ENCODE results near the gene IRF2. TPM values are rescaled to one million over a fixed set of nuclear protein-coding genes. Genes with fewer than 3 reads are reported as not detected.

Gene IRF2
- total and polyA plus RNA-seq, 4 experiments from 2014 or later: 66.7 to 87.2 (median 71.5) TPM

DNA sequence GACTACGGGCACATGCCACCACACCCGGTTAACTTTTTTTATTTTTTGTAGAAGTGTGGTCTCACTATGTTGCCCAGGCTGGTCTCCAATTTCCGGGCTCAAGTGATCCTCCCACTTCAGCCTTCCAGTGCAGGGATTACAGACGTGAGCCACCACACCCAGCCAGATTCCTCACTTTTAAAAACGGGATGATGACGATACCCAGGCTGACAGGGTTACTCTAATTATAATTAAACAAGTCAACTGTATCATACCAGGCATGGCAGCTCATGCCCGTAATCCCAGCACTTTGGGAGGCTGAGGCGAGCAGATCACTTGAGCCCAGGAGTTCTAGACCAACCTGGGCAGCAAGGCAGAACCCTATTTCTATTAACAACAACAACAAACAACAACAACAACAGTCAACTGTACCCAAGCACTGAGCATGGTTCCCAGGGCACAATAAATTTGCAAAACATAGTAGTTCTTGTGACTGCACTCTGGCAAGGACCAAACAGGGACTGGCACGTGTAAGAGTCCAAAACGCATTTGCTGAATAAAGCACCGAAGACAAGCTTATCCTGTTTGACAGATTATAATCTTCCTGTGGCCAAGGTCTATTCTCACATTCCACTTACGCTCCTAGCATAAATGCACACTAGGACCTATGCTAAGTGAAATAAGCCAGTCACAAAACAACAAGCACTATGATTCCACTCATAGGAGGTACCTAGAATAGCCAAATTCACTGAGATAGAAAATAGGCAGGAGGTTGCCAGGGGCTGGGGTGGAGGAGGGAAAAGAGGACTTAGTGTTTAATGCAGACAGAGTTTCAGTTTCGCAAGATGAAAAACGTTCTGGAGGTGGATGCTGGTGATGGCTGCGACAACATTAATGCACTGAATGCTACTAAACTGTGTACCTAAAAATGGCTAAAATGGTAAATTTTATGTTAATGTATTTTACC lies 77.5 kb downstream of the IRF2 start:
- H3K9me3 ChIP-seq (ENCODE audit: control insufficient read depth in 1 of 2, low read length in 2 of 2): no peaks in the 10 kb centered on the region
- H3K27ac ChIP-seq (ENCODE audit: low read depth, low read length): no peak overlapping the region
- peaks cover 5% of the 10 kb centered on the region for H3K4me1 ChIP-seq (ENCODE audit: insufficient read depth, low read length)
- H3K27me3 Mint-ChIP-seq: no peaks in the 10 kb centered on the region
- DNase-seq: no peak
- H3K27me3 ChIP-seq (ENCODE audit: insufficient read depth, low read length): no peaks in the 10 kb centered on the region
- POLR2A ChIA-PET (ENCODE audit: partially characterized antibody): interaction anchor here (0.6 kb wide), 1 partner anchor 141 kb away, joined by 3 read pairs; no protein-coding TSS in a partner anchor
- H3K27ac Mint-ChIP-seq: peak overlapping the region in 6 of 7 donors; percentile 20 to 79 (median 57)
- peaks cover 36% of the 10 kb centered on the region for H3K36me3 ChIP-seq (ENCODE audit: insufficient read depth, low read length)
- peaks cover 0 to 2% (median 0%) of the 10 kb centered on the region in 8 donors for H3K9me3 Mint-ChIP-seq
- peak overlapping the region in 1 of 8 donors; percentile 7 for H3K4me3 Mint-ChIP-seq
- intact Hi-C loops (cut with micrococcal nuclease): no loop called here
- CTCF ChIA-PET (ENCODE audit: partially characterized antibody): interaction anchor here (1.4 kb wide), 1 partner anchor 133 kb away, joined by 4 read pairs; no protein-coding TSS in a partner anchor
- H3K36me3 Mint-ChIP-seq: peaks cover 75 to 89% of the 10 kb centered on the region in 2 donors
- H3K4me3 ChIP-seq (ENCODE audit: low read length in 2 of 2): no peak overlapping the region
- peaks cover 4 to 22% (median 15%) of the 10 kb centered on the region in 4 donors for H3K4me1 Mint-ChIP-seq

DNA sequence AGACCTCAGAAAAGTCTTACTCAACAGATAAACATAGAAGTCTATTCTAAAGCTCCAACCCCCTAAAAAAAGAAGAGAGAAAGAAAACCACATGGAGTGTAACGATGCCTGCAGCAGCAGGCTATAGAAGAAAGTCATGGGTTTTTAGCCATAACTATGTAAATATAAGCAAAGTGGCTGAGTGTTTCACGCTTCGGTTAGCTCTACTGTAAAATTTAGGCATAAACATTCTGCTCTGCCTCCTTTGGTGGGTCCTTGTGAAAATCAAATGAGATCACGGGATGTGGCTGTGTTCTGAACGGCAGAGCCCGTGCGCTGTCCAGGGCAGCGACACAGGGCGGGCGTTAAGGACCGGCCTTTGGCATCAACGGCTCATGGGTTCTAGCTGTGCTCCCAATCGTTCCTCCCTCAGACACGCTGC lies 78.4 kb downstream of the IRF2 start:
- peaks cover 74 to 88% of the 10 kb centered on the region in 2 donors for H3K36me3 Mint-ChIP-seq
- intact Hi-C loops (cut with micrococcal nuclease): no loop called here
- no peak for DNase-seq
- Histone ChIP-seq H3K36me3 (ENCODE audit: insufficient read depth, low read length) (peaks cover 45% of the 10 kb centered on the region), H3K4me3 (ENCODE audit: low read length in 2 of 2) (no peak overlapping the region), H3K9me3 (ENCODE audit: control insufficient read depth in 1 of 2, low read length in 2 of 2) (no peaks in the 10 kb centered on the region), H3K4me1 (ENCODE audit: insufficient read depth, low read length) (peaks cover 5% of the 10 kb centered on the region), H3K27me3 (ENCODE audit: insufficient read depth, low read length) (no peaks in the 10 kb centered on the region), H3K27ac (ENCODE audit: low read depth, low read length) (no peak overlapping the region)
- peak overlapping the region in 3 of 7 donors; percentile 31 to 63 (median 62) for H3K27ac Mint-ChIP-seq
- peaks cover 0 to 2% (median 0%) of the 10 kb centered on the region in 8 donors for H3K9me3 Mint-ChIP-seq
- no peaks in the 10 kb centered on the region for H3K27me3 Mint-ChIP-seq
- ChIA-PET POLR2A (ENCODE audit: partially characterized antibody) (interaction anchor here (0.6 kb wide), 1 partner anchor 141 kb away, joined by 3 read pairs; no protein-coding TSS in a partner anchor), CTCF (ENCODE audit: partially characterized antibody) (interaction anchor here (1.4 kb wide), 1 partner anchor 132 kb away, joined by 4 read pairs; no protein-coding TSS in a partner anchor)
- H3K4me3 Mint-ChIP-seq: no peak overlapping the region
- H3K4me1 Mint-ChIP-seq: peaks cover 8 to 22% (median 15%) of the 10 kb centered on the region in 4 donors

DNA sequence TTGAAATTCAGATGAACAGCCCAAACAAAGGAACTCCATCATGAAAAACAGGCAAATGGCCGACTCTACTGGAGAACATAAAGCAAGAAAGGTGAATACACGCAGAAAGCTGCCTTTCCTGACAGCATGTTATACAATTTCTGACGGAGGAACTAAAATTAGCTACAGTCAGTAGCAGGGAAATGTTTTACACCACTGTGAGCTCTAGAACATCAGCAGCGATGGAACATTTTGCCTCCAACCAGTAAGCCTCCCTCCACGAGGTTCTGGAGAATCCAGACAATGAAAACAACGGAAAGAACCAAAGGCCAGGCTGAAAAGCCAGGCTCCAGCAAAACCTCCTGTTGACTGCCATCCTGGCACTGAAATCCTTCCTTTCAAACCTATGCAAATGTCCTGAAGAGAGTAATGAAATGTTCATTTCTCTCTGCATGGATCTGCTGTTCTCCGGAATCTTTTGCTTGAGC lies 78.9 kb downstream of the IRF2 start:
- Mint-ChIP-seq H3K9me3 (peaks cover 0 to 2% (median 0%) of the 10 kb centered on the region in 8 donors), H3K27ac (peak overlapping the region in 1 of 7 donors; percentile 46), H3K4me3 (no peak overlapping the region), H3K27me3 (no peaks in the 10 kb centered on the region), H3K4me1 (peaks cover 8 to 22% (median 15%) of the 10 kb centered on the region in 4 donors), H3K36me3 (peaks cover 76 to 88% of the 10 kb centered on the region in 2 donors)
- intact Hi-C loops (cut with micrococcal nuclease): no loop called here
- no peaks in the 10 kb centered on the region for H3K9me3 ChIP-seq (ENCODE audit: control insufficient read depth in 1 of 2, low read length in 2 of 2)
- H3K27ac ChIP-seq (ENCODE audit: low read depth, low read length): no peak overlapping the region
- H3K4me1 ChIP-seq (ENCODE audit: insufficient read depth, low read length): peaks cover 5% of the 10 kb centered on the region
- H3K36me3 ChIP-seq (ENCODE audit: insufficient read depth, low read length): peaks cover 50% of the 10 kb centered on the region
- ChIA-PET CTCF (ENCODE audit: partially characterized antibody) (interaction anchor here (1.4 kb wide), 1 partner anchor 132 kb away, joined by 4 read pairs; no protein-coding TSS in a partner anchor), POLR2A (ENCODE audit: partially characterized antibody) (no interaction called here)
- no peak overlapping the region for H3K4me3 ChIP-seq (ENCODE audit: low read length in 2 of 2)
- no peaks in the 10 kb centered on the region for H3K27me3 ChIP-seq (ENCODE audit: insufficient read depth, low read length)
- no peak for DNase-seq

DNA sequence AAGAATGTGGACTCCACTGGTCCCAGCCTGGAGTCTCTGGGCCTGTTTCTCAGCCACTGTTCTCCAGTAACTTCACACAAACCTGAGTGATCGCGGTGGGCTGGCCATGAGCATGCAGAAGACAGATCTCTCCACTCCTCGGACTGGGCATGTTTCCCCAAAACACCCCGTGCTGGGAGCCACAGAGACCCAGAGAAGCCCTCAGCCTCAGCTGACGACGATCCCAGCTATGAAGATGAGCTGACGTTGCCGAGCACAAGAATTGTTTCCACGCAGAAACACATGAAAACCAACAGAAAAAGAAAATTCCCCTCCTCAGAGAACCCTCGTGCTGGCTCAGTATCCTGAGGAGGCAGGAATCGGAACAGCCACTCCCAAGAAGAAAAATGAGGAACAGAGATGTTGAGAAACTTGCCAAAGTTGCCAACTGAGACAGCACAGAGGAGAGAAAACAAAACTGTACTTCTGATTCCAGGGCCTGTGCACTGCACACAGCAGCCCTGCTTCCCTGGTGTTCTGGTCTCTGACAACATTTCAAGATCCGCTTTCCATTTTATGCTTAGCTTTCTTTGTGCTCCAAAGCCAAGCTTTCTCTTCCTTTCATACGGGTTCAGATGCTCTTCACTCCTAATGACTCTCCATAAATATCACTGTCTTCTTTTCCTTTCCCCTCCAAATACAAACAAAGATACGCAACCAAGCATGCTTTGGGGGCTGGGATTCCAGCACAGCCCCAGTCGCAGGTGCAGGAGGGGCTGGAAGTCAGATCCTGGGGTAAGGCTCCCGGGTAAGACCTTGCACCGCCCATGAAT lies 81.4 kb downstream of the IRF2 start:
- CTCF ChIA-PET (ENCODE audit: partially characterized antibody): no interaction called here
- Histone ChIP-seq H3K4me3 (ENCODE audit: low read length in 2 of 2) (no peak overlapping the region), H3K9me3 (ENCODE audit: control insufficient read depth in 1 of 2, low read length in 2 of 2) (no peaks in the 10 kb centered on the region), H3K27me3 (ENCODE audit: insufficient read depth, low read length) (no peaks in the 10 kb centered on the region), H3K27ac (ENCODE audit: low read depth, low read length) (no peak overlapping the region), H3K36me3 (ENCODE audit: insufficient read depth, low read length) (peaks cover 52% of the 10 kb centered on the region), H3K4me1 (ENCODE audit: insufficient read depth, low read length) (peaks cover 5% of the 10 kb centered on the region)
- H3K36me3 Mint-ChIP-seq: peaks cover 79 to 90% of the 10 kb centered on the region in 2 donors
- POLR2A ChIA-PET (ENCODE audit: partially characterized antibody): interaction anchor here (0.7 to 1.1 kb wide), 2 partner anchors 16 to 21 kb away, joined by 3 to 4 read pairs; no protein-coding TSS in a partner anchor
- no peak for DNase-seq
- no peaks in the 10 kb centered on the region for H3K27me3 Mint-ChIP-seq
- peak overlapping the region in 3 of 7 donors; percentile 31 to 88 (median 61) for H3K27ac Mint-ChIP-seq
- H3K4me1 Mint-ChIP-seq: peaks cover 7 to 21% (median 10%) of the 10 kb centered on the region in 4 donors
- intact Hi-C loops (cut with micrococcal nuclease): no loop called here
- no peak overlapping the region for H3K4me3 Mint-ChIP-seq
- peaks cover 0 to 2% (median 0%) of the 10 kb centered on the region in 8 donors for H3K9me3 Mint-ChIP-seq

DNA sequence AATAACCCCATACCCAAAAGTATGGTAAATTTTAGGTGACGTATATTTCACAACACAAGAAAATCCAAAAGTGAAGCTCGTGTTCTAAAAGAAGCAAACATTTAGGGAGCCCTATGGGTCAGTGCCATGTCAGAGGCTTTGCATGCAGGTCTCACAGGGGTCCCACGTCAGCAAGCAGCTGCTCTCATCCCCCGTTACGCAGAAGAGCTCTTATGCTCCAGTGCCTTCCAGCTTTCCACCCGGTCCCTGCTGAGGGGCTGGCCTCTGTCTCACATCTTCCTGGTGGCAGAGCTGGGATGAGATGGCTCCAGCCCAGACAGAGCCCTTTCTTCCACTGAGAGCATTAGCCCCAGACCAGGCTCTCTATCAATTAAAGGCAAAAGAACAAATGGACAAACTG lies 82.0 kb downstream of the IRF2 start:
- H3K36me3 ChIP-seq (ENCODE audit: insufficient read depth, low read length): peaks cover 49% of the 10 kb centered on the region
- intact Hi-C loops (cut with micrococcal nuclease): no loop called here
- Mint-ChIP-seq H3K27ac (no peak overlapping the region), H3K36me3 (peaks cover 76 to 88% of the 10 kb centered on the region in 2 donors), H3K4me1 (peaks cover 7 to 20% (median 10%) of the 10 kb centered on the region in 4 donors), H3K9me3 (peaks cover 0 to 2% (median 0%) of the 10 kb centered on the region in 8 donors), H3K27me3 (no peaks in the 10 kb centered on the region), H3K4me3 (no peak overlapping the region)
- DNase-seq: no peak
- H3K9me3 ChIP-seq (ENCODE audit: control insufficient read depth in 1 of 2, low read length in 2 of 2): no peaks in the 10 kb centered on the region
- no peak overlapping the region for H3K4me3 ChIP-seq (ENCODE audit: low read length in 2 of 2)
- peaks cover under 1% of the 10 kb centered on the region for H3K4me1 ChIP-seq (ENCODE audit: insufficient read depth, low read length)
- ChIA-PET CTCF (ENCODE audit: partially characterized antibody) (no interaction called here), POLR2A (ENCODE audit: partially characterized antibody) (no interaction called here)
- H3K27ac ChIP-seq (ENCODE audit: low read depth, low read length): no peak overlapping the region
- no peaks in the 10 kb centered on the region for H3K27me3 ChIP-seq (ENCODE audit: insufficient read depth, low read length)

DNA sequence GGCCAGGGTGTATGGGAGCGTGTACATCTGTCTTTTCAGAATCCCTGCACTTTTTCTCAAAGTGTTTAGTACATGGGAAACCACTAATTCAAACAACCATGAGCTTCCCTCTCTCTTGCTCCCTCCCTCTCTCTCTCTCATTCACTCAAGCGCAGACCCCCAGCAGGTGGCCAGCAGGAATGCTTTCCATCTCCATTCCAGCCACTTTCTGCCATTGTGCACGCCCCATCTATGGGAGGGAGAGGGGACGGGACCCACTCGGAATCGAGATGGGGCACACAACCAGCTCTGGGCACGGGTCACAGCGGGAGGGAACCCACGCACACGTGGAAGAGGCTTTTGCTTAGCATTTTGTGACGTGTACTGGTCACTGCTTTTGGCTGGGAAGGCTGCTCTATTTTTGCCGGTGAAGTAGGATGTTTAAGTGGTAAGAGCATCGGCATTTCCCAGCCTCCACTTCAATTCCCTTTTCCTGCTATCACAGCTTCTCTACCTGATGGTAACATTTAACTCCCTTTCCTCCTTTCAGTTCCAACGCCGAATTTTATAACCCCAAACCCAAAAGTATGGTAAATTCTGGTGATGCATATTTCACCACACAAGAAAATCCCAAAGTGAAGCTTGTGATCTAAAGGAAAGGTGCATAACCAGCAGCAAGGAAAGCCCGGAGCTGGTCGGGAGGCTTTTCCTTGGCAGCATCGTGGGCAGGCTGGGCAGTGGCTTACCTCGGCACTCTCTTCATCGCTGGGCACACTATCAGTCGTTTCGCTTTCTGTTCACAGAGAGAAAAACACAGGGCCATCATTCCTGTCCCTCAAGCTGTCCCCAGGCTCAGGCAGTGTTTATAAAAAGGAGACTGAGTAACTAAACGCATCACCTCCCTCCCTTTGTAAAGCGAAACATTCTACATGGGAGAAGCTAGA lies 84.1 kb downstream of the IRF2 start:
- intact Hi-C loops (cut with micrococcal nuclease): loop anchor here (10.0 kb wide), 1 partner anchor 125 kb away; no protein-coding TSS in a partner anchor
- Mint-ChIP-seq H3K4me1 (peaks cover 7 to 28% (median 21%) of the 10 kb centered on the region in 4 donors), H3K36me3 (peaks cover 80 to 86% of the 10 kb centered on the region in 2 donors), H3K4me3 (peak overlapping the region in 1 of 8 donors; percentile 53), H3K27ac (peak overlapping the region in 1 of 7 donors; percentile 42), H3K27me3 (no peaks in the 10 kb centered on the region), H3K9me3 (peaks cover 0 to 2% (median 0%) of the 10 kb centered on the region in 8 donors)
- no peak for DNase-seq
- H3K4me1 ChIP-seq (ENCODE audit: insufficient read depth, low read length): peaks cover 15% of the 10 kb centered on the region
- H3K4me3 ChIP-seq (ENCODE audit: low read length in 2 of 2): no peak overlapping the region
- ChIA-PET CTCF (ENCODE audit: partially characterized antibody) (interaction anchor here (1.3 to 1.5 kb wide), 2 partner anchors 111 to 126 kb away, joined by 3 to 4 read pairs; no protein-coding TSS in a partner anchor), POLR2A (ENCODE audit: partially characterized antibody) (no interaction called here)
- no peaks in the 10 kb centered on the region for H3K9me3 ChIP-seq (ENCODE audit: control insufficient read depth in 1 of 2, low read length in 2 of 2)
- H3K27ac ChIP-seq (ENCODE audit: low read depth, low read length): no peak overlapping the region
- no peaks in the 10 kb centered on the region for H3K27me3 ChIP-seq (ENCODE audit: insufficient read depth, low read length)
- H3K36me3 ChIP-seq (ENCODE audit: insufficient read depth, low read length): peaks cover 44% of the 10 kb centered on the region
